Activated T-cell treated with anti-CD3 and anti-CD28 coated beads for 24 hours (primary cell): ENCODE measurements around the gene RAB7A.
A peak's percentile ranks its signal among the peaks of the same experiment; 100 is the strongest.
"Not testable (repeated sequence)": the region's sequence is repeated elsewhere in the genome, so short reads cannot be mapped to it uniquely, and the experiment has no call there.

ENCODE experiments used
- DNase-seq: peaks from one replicate; pipeline ENCODE4 v3.0.0-alpha.2; 2020; ENCODE audit warnings: low read depth

The RAB7A gene

DNA sequence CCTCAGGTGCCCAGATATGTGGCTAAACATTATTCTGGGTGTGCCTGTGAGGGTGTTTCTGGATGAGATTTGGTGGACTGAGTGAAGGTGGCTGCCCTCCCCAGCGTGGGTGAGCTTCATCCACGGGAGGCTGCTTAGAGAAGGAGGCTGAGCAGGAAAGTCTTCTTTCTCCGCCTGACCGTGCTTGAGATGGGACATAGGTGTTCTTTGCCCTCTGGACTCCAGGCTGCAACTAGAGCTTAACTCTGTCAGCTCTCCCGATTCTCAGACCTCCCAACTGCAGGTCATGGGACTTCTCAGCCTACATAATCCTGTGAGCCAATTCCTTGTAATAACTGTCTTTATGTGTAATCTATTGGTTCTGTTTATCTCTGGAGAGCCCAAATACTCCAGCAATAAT, 34.1 kb downstream of the RAB7A start:
- no peak for DNase-seq

DNA sequence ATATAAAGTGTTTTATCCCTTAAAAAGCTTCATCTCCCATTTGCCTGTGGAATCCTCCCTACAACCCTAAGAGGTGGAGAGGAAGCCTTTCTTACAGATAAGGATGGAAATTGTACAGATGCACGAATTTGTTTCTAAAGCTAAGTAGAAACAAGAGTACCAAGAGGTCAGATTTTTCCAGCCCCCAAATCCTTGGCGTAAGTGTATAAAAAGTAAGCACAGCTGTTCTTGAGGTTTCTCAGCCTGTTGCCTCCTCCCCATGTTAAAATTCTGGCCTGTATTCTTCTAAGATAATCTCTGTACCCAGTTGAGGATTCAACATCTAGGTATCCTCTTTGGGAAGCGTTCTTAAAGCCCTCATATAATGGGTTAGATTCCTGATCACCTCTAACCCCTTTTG, 34.9 kb downstream of the RAB7A start:
- DNase-seq: no peak

DNA sequence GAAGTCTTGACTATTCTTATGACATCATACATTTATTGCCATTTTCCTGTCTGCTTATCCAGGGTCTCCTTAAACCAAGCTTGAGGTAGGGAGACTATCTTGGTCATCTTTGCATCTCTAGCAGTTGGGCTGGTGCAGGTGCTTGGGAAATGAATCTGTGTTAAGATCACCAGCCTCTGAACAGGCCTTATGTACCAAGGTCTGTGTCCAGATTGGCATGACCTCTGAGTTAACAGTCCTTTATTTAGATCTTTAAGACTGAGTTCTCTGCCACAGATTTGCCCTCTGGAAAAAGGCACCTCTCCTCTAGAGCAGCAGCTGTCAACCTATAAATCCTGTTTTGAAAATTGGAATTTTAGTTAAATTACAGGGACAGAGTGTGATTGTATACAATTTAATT, 35.4 kb downstream of the RAB7A start:
- DNase-seq: no peak

DNA sequence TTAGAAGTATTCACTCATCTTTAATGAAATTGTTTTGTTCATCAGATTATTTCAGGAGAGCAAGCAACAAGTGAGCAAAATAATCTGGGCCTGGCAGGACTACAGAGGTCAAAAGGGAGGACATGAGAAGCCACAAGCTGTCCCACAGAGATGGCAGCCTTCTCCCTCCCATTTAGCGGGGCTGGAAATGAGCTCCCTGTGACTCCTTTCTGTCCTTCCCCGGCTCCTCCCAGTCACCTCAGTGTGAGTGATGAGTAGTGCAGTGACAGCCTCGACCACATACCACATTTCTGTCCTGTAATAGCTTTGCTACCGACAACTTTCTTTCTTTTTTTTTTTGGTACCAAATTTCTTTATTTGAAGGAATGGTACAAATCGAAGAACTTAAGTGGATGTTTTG, 38.0 kb downstream of the RAB7A start:
- DNase-seq: peak; percentile 15

DNA sequence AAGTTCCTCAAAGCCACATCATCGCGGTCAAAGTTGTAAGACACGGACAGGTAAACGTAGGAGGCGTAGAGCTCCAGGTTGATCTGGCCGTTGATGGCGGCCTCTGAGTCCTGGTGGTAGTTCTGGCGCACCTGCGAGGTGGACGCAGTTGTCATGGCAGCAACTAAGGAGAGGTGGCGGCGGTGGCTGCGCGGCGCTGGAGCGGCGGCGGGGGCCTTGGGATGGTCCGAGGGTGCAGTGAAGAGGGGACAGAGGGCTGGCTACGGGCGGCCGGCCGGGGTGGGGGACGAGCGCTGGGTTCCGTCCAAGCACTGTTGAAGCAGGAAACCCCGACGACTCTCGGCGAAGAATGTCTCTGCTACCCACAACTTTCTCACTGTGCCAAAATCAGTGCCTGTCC, 38.9 kb downstream of the RAB7A start:
- no peak for DNase-seq

DNA sequence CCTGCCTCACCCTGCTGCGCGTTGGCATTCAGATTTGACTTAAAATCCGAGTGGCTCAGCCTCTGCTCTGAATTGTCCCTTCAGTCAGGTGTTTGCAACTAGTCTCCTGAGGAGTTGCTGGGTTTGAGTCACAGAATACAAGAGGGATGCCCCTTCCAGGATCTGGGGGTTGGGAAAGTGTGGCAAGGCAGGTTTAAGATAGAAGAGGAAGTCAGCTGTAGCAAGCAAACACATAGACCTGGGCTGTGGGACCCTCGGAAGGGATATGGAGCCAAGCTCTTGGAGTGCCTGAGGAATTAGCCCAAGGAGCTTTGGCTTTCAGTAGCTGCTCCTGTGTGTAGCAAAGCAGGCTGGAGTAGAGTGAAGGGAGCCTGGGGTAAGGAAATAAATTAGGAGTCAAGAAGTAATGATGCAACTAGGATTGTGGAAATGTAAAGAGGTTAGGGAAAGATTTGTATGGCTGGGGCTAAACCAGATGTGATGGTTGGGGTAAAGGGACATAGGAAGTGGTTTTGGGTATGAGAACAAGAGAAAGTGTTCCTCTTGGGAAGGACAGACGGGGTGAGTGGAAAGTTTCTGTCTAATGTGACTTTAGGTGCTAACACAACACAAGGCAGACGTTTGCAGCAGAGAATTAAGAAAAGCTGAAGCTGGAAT, 41.2 kb downstream of the RAB7A start:
- DNase-seq: no peak

DNA sequence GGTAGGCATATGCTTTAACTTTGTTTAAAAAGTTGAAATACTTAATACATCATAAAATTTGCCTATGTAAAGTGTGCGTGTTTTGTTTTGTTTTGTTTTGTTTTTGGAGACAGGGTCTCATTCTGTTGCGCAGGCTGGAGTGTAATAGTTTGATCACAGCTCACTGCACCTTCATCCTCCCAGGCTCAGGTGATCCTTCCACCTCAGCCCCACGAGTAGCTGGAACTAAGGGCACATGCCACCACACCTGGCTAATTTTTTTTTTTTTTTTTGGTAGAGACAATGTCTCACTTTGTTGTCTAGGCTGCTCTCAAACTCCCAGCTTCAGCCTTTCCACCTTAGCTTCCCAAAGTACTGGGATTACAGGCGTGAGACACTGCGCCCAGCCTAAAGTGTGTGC, 42.5 kb downstream of the RAB7A start:
- no peak for DNase-seq

DNA sequence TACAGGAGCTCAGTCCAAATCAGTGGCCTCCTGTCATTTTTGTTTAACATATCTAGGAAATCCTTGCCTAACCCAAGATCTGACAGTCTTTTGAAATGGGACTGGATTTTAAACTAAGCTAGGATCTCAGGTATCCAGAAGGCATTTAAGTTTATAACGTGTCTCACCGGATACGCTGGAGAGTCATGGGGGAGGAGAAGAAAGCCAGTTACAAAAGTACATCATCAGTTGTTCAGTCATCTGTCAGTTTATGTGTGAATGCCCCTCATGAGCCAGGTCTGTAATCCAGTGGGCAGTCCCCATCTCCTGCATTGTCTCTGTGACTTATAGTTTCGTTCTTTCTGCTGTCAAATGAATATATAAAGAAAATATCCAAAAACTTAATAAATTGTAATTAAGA, 44.4 kb downstream of the RAB7A start:
- no peak for DNase-seq

DNA sequence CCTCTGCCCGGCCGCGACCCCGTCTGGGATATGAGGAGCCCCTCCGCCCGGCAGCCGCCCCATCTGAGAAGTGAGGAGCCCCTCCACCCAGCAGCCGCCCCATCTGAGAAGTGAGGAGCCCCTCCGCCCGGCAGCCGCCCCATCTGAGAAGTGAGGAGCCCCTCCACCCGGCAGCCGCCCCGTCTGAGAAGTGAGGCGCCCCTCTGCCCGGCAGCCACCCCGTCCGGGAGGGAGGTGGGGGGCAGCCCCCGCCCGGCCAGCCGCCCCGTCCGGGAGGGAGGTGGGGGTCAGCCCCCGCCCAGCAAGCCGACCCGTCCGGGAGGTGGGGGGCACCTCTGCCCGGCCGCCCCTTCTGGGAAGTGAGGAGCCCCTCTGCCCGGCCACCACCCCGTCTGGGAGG, 47.2 kb downstream of the RAB7A start:
- DNase-seq: not testable (repeated sequence)

DNA sequence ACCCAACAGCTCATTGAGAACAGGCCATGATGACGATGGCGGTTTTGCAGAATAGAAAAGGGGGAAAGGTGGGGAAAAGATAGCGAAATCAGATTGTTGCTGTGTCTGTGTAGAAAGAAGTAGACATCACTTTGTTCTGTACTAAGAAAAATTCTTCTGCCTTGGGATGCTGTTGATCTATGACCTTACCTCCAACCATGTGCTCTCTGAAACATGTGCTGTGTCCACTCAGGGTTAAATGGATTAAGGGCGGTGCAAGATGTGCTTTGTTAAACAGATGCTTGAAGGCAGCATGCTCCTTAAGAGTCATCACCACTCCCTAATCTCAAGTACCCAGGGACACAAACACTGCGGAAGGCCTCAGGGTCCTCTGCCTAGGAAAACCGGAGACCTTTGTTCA, 47.6 kb downstream of the RAB7A start:
- not testable (repeated sequence) for DNase-seq

DNA sequence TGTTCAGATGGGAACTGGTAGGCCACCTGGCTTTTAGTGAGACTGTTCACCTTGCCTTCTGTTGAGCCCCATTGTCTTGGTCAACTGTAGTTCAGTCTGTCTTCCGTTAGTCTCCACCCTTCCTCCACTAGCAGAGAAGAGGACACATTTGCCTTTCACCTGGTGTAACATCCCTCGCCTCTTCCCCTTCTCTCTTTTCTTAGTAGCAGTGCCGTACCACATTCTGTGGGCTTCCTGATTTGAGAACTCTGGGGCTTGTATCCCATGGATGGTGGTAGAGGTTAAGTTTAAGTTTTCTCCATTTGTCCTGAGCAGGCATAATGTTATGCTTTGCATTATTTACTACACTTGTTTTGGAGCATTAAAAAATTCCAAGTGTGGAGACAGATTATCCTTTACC, 49.3 kb downstream of the RAB7A start:
- no peak for DNase-seq

DNA sequence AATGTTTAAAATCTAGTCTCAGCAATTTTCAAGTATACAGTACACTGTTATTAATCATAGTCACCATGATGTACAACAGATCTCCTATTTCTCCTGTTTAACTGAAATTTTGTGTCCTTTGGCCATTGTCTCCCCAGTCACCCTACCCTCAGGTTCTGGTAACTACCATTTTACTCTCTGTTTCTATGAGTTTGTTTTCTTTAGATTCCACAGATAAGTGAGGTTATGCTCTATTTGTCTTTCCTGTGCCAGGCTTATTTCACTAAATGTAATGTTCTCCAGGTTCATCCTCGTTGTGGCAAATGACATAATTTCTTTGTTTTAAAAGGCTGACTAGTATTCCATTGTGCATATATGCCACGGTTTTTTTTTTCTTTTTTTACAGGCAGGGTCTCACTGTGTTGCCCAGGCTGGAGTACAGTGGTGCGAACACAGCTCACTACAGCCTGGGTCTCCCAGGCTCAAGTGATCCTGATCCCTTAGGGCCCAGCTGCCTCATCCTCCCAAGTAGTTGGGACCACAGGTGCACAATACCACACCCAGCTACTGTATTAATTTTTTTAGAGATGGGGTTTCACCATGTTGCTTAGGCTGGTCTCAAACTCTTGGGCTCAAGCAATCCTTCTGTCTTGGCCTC, 50.0 kb downstream of the RAB7A start:
- DNase-seq: no peak

DNA sequence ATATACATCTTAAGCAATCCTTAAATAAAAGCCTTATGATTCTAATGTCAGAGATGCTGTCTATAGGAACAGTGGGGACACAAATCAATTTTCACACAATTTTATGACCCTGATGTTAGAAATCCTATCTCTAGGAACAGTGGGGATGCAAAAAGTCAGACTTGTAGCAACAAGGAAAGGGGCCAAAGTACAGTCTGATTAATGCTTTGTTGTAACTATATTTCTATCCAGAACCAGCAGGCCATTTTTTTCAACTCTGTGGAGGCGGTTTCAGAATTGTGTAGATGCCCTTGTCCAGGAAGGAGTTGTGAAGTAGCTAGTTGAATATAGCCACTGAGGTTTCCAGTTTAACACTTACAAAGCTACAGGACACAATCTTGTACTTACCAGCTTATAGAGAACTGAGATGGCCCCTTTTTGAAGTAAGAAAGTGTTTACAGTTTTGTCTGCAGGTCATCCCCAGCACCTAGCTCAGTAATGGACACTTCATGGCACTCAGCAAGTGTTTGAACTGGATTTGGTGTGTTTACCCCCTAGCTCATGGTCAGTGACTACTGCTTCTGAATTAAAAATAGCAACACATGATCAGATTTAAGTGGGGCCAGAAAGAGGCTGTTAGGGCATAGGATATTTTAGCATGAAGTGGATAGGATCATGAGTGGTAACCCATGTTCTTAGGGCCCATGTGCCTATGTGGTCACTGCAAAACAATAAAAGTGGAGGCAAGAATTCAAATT, 54.3 kb downstream of the RAB7A start:
- DNase-seq: no peak

DNA sequence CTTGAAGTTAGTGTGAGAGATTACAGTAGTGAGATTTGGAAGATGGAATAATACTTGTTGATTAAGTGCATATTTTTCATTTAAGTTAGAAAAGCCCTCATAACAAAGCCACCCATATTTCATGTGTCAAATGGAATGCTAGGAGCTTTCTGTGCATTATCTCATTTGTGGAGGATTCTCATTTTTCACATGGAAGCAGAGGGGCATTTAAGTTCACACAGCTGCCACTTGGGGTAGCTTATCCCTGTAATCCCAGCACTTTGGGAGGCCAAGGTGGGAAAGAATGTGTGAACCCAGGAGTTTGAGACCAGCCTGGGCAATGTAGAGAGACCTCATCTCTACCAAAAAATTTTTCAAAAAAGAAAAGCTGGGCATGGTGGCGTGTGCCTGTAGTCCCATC, 55.2 kb downstream of the RAB7A start:
- no peak for DNase-seq

DNA sequence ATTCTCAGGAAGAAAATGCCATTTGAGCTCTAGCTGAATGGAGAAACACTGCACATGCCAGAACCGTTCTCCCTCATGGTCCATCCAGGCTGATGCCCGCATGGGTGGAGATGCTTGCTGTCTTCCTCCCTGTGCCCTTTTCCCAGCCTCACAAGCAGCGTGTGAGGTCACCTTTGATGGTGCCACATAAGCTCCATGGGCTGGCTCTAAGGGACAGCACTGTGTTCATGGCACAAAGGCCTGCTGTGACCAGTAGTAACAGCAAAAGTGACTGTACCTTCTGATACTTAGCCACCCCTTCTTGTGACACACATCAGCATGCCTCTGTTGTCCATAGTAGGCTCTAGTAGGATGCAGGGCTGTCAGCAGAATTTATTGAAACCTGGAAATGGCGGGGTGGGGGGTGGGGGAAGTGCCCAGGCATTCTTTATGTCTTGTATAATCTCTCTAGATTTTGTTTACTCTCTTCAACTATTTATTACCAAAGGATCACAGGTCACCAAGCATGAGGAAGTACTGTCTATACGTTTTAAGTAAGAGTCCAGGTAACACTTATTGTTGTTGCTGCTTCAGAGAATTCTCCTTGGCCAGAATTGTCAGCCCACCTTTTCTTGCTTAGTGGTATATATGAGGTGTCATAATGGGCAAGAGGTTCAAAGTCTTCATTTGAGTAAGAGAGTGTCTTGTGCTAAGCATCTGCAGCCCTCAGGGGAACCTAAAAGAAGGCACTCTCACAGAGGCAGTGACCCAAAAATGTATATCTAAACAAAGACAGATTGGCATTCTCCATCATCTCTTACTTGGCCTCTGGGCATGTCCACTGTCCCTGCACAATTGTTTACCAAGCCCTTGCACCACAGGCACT, 56.5 kb downstream of the RAB7A start:
- DNase-seq: no peak

DNA sequence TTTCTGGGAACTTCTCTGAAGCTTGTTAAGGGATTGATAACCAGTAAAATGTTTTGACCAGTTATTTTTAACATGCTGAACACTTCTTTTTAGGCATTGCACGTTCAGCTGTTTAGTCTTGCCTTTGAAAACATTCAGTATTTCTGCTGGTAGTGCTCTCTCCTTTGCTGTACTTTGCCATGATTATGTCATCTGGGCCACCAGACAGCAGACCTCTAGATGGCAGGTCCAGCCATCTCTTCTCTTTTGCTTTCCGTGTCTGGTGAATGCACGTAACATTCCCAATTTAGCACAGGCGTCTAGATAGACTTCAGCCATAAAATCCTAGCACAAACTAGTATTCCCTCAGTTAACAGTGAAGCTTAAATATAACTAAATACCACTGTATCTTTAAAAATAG, 57.8 kb downstream of the RAB7A start:
- no peak for DNase-seq

DNA sequence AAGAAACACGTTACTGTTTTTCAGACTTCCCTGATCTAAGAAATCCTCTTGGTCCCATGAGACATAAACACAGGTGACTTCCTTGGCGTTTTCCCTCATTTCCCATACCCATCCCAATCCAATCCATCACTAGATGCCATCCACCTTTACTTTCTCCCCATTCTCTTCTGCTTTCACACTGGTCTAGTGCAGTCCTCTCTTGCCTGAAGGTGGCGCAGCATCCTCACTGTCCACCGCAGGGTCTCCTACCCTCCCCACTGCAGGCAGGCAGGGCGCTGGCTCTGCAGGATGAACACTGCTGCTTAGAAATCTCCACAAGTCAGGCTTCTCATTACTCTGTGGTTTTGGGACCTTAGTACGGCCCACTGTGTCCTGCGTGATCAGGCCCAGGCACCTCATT, 58.2 kb downstream of the RAB7A start:
- no peak for DNase-seq

DNA sequence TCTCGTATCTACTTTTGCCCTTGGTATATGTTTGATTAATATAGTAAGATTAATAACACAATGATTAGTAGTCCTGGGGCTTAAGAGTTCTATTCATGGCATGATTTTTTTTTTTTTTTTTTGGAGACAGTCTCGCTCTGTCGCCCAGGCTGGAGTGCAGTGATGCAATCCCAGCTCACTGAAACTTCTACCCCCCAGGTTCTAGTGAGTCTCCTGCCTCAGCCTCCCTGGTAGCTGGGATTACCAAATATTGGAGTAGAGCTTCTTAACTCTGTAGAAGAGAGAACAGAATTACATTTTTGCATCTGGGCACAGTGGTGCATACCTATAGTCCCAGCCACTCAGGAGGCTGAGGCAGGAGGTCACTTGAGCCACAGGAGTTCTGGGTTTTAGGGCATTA, 58.9 kb downstream of the RAB7A start:
- no peak for DNase-seq

DNA sequence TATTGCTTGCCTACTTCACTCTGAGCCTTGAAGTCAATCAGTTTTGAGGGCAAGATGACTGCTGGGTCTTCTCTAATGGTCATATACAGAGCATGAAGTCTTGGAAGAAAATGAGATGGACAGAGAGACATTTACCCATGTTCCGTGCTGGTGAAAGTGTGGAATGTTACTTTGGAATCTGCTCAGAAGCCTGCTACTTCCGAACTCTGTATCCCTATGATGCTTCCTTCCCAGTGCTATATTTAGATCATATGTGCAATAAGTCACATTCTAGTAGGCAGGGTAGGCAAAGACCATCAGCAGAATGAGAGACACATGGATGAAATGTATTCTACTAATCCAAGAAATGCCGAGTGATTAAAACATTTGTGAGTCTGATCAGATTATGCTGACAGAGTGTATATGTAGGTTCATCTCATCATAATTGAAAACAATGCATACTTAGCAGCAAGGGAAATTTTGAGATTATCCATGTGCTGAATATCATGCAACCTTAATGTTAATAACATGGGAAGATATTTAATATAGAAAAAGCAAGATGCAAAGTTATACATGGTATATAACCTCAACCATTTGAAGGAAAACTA, 60.5 kb downstream of the RAB7A start:
- no peak for DNase-seq

DNA sequence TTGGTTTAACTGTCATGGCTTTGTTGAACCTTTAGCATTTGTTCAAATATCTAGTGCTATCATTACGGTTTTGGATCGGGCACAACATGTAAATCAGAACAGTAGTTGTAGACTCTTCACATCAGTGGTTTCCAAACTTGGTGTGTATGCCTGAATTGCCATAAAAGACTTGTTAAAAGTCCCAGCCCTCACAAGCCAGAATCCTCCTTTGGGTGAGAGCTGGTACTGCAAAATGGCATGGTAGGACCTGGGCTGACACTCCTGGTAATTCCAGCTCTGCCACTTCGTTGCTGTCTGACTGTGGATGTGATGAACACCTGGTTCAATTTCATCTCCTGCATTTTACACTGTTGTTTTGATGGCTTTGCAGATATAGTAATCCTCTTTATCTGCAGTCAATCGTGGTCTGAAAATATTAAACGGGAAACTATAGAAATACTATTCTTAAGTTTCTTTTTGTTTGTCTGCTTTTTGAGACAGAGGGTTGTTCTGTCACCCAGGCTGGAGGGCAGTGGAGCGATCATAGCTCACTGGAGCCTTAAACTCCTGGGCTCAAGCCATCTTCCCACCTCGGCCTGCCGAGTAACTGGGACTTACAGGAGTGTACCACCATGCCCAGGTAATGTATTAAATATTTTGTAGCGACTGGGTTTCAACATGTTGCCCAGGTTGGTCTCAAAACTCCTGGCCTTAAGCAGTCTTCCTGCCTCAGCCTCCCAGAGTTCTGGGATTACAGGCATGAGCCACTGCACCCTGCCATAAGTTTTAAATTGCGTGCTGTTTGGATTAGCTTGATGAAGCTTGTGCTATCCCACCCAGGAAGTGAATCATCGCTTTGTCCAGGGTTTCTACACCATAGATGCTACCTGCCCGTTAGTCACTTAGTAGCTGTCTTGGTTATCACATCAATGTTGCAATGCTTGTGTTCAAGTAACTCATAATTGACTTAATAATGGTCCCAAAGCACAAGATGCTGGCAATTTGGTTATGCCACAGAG, 61.6 kb downstream of the RAB7A start:
- DNase-seq: no peak

DNA sequence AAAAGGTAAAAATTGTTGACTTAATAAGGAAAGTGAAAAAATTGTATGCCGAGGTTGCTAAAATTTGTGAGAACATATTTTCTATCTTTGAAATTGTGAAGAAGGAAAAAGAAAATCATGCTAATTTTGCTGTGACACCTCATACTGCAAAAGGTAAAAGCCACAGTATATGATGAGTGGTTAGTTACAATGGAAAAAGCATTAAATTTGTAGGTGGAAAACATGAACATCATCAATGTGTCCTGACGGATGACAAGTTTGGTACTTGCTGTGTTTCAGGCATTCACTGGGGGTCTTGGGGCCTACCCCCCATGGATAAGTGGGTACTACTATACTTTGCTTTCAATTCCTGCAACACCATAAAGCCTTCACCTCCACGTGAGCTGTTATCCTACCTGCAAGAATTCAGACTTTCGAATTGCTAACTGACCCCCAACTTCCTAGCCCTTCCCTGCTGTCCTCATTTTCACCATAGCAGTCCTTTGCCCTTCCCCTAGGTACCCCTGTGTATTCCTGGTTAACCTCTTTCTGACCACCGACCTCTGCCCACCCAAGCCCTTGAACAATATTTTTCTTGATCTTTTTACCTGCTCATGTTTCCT, 62.4 kb downstream of the RAB7A start:
- no peak for DNase-seq
